ENCODE results near the gene SPINK8. TPM values are rescaled to one million over a fixed set of nuclear protein-coding genes. Genes with fewer than 3 reads are reported as not detected.
A peak's percentile ranks its signal among the peaks of the same experiment; 100 is the strongest.

SPINK8 gene
- total RNA-seq, 2 experiments from 2014 or later: not detected

DNA sequence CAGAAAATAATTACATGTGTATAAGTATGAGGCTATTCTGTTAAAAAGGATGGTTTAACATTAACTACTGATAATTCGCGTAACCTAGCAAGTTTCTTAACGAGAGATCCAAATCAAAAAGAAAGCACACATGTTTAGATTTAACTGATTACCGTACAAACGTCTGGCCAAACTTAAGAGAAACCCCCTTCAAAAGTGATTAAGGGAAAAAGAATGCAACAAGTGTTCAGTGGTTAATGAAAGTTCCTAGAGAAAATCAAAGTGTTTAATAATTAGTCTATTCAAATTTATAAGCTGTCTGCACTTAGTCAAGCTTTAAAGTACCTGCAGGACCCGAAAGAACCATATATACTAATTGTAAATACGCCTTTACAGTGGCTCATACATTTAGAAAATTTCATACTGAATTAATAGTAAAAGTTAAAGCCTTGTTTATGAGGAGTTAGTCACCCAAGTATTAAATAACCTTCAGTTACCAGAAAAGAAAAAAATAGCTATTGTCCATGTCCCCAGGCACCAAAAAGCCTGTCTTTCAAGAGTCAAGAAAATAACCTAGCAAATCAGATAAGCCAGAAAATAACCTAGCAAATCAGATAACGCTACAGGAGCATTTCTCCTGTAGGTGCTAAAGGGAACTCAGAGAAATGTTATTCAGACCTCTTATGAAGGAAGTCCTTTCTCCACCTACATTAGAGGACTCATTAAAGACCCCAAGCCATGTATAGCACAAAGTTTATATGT lies 58.0 kb downstream of the SPINK8 start:
- no peaks in the 10 kb centered on the region for H3K36me3 Mint-ChIP-seq (ENCODE audit: low read depth)
- H3K9me3 Mint-ChIP-seq: no peaks in the 10 kb centered on the region
- no peaks in the 10 kb centered on the region for H3K9me3 ChIP-seq (ENCODE audit: control insufficient read depth in 1 of 2, insufficient read depth in 1 of 2, low read length in 2 of 2)
- TF ChIP-seq, protein P1, sequence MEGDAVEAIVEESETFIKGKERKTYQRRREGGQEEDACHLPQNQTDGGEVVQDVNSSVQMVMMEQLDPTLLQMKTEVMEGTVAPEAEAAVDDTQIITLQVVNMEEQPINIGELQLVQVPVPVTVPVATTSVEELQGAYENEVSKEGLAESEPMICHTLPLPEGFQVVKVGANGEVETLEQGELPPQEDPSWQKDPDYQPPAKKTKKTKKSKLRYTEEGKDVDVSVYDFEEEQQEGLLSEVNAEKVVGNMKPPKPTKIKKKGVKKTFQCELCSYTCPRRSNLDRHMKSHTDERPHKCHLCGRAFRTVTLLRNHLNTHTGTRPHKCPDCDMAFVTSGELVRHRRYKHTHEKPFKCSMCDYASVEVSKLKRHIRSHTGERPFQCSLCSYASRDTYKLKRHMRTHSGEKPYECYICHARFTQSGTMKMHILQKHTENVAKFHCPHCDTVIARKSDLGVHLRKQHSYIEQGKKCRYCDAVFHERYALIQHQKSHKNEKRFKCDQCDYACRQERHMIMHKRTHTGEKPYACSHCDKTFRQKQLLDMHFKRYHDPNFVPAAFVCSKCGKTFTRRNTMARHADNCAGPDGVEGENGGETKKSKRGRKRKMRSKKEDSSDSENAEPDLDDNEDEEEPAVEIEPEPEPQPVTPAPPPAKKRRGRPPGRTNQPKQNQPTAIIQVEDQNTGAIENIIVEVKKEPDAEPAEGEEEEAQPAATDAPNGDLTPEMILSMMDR (IDR thresholded peaks at IDR 0.05): no peak
- H3K4me3 ChIP-seq (ENCODE audit: low read length): no peak overlapping the region
- H3K4me1 ChIP-seq (ENCODE audit: insufficient read depth, low read length): peaks cover 6% of the 10 kb centered on the region
- no peak overlapping the region for H3K27ac Mint-ChIP-seq
- H3K27ac ChIP-seq (ENCODE audit: low read depth in 1 of 2, low read length in 2 of 2): no peak overlapping the region
- H3K36me3 ChIP-seq (ENCODE audit: insufficient read depth, low read length): no peaks in the 10 kb centered on the region
- ChIA-PET CTCF (interaction anchor here (3.0 kb wide), 1 partner anchor 161 kb away, joined by 31 read pairs; no protein-coding TSS in a partner anchor), POLR2A (interaction anchor here (2.1 kb wide), 1 partner anchor 160 kb away, joined by 11 read pairs; no protein-coding TSS in a partner anchor)
- H3K4me1 Mint-ChIP-seq (ENCODE audit: low read depth): peaks cover 6% of the 10 kb centered on the region
- H3K4me3 Mint-ChIP-seq: no peak overlapping the region
- no peaks in the 10 kb centered on the region for H3K27me3 ChIP-seq (ENCODE audit: control insufficient read depth in 1 of 2, insufficient read depth in 2 of 2, low read length in 2 of 2)
- intact Hi-C loops (cut with DNase I, micrococcal nuclease): no loop called here
- DNase-seq (no peak), ATAC-seq (ENCODE audit: poor library complexity) (no peak)
- no peaks in the 10 kb centered on the region for H3K27me3 Mint-ChIP-seq

DNA sequence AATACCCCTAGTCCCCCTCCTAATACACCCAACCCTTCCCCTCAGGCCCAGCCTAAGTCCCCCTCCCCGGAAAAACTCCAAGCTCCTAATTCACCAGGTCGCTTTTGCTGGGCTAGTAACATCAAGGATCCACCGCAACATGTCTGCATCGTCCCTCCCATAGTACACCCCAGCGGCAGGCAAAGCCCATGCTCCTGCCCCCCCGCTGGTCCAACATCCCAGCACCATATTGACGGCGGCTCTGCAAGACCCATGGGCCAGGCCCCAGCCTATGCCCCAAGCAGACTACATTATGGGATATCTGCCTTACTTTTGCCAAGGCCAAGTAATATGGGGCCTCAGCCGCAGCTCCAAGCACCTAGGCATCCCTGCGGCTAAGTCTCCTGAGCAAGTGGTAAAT lies 59.0 kb downstream of the SPINK8 start:
- Mint-ChIP-seq H3K36me3 (ENCODE audit: low read depth) (no peaks in the 10 kb centered on the region), H3K9me3 (no peaks in the 10 kb centered on the region), H3K27me3 (no peaks in the 10 kb centered on the region), H3K4me1 (ENCODE audit: low read depth) (peaks cover 16% of the 10 kb centered on the region), H3K27ac (no peak overlapping the region), H3K4me3 (no peak overlapping the region)
- H3K4me3 ChIP-seq (ENCODE audit: low read length): no peak overlapping the region
- H3K27me3 ChIP-seq (ENCODE audit: control insufficient read depth in 1 of 2, insufficient read depth in 2 of 2, low read length in 2 of 2): no peaks in the 10 kb centered on the region
- CTCF ChIA-PET: interaction anchor here (1.0 to 3.0 kb wide), 5 partner anchors 20 to 275 kb away, joined by 3 to 31 read pairs (median 3); partner anchors contain the start of gene CDC25A
- H3K9me3 ChIP-seq (ENCODE audit: control insufficient read depth in 1 of 2, insufficient read depth in 1 of 2, low read length in 2 of 2): no peaks in the 10 kb centered on the region
- peaks cover 13% of the 10 kb centered on the region for H3K4me1 ChIP-seq (ENCODE audit: insufficient read depth, low read length)
- DNase-seq: no peak
- H3K36me3 ChIP-seq (ENCODE audit: insufficient read depth, low read length): peaks cover 2% of the 10 kb centered on the region
- TF ChIP-seq, protein P1 (IDR thresholded peaks at IDR 0.05): no peak
- no peak for ATAC-seq (ENCODE audit: poor library complexity)
- intact Hi-C loops (cut with DNase I, micrococcal nuclease): loop anchor here in 1 of 2 experiments (5.0 kb wide), 1 partner anchor 228 kb away; the partner anchor contains the start of gene SHISA5
- no peak overlapping the region for H3K27ac ChIP-seq (ENCODE audit: low read depth in 1 of 2, low read length in 2 of 2)
- POLR2A ChIA-PET: interaction anchor here (2.1 kb wide), 1 partner anchor 161 kb away, joined by 11 read pairs; no protein-coding TSS in a partner anchor

DNA sequence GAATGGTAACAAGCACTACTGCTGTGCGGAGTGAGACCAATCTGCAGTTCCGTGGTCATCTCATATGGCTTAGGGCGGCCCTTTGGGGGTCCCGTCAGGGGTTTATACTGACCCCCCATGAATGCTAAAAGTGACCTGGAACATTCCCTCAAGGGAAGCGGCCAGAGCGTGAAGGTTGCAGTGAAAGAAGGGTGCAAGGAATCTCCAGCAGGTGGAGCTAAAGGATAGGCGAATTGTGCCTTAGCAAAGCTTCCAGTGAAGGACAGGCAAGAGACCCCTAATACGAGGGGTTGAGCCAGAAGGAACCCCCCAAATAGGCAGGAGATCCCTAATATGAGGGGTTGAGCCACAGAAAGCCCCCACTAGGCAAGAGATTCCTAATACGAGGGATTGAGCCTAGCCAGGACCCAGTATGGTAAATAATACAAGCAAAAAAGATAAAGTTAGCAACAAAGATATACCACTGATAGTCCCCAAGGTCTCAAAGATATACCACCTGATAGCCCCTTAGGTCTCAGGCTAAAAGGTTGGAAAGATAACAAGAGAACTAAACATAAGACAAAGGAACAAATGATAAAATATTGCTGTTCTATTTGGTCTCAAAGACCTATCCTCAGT lies 59.8 kb downstream of the SPINK8 start:
- Histone ChIP-seq H3K27me3 (ENCODE audit: control insufficient read depth in 1 of 2, insufficient read depth in 2 of 2, low read length in 2 of 2) (no peaks in the 10 kb centered on the region), H3K4me1 (ENCODE audit: insufficient read depth, low read length) (peaks cover 21% of the 10 kb centered on the region), H3K9me3 (ENCODE audit: control insufficient read depth in 1 of 2, insufficient read depth in 1 of 2, low read length in 2 of 2) (no peaks in the 10 kb centered on the region), H3K27ac (ENCODE audit: low read depth in 1 of 2, low read length in 2 of 2) (no peak overlapping the region), H3K36me3 (ENCODE audit: insufficient read depth, low read length) (peaks cover 2% of the 10 kb centered on the region), H3K4me3 (ENCODE audit: low read length) (no peak overlapping the region)
- intact Hi-C loops (cut with DNase I, micrococcal nuclease): loop anchor here (1.0 to 5.0 kb wide), 4 partner anchors 128 to 275 kb away; partner anchors contain the start of gene SHISA5 (in 1 of the 2)
- TF ChIP-seq, protein P1 (IDR thresholded peaks at IDR 0.05): peak; percentile 73
- H3K36me3 Mint-ChIP-seq (ENCODE audit: low read depth): no peaks in the 10 kb centered on the region
- no peak overlapping the region for H3K4me3 Mint-ChIP-seq
- no peaks in the 10 kb centered on the region for H3K27me3 Mint-ChIP-seq
- POLR2A ChIA-PET: interaction anchor here (2.1 kb wide), 1 partner anchor 162 kb away, joined by 11 read pairs; no protein-coding TSS in a partner anchor
- ATAC-seq (ENCODE audit: poor library complexity): peak; percentile 35
- CTCF ChIA-PET: interaction anchor here (0.6 to 3.0 kb wide), 15 partner anchors 11 to 285 kb away, joined by 3 to 31 read pairs (median 3); partner anchors contain the start of genes CCDC51, CDC25A, NME6 and TMA7
- no peaks in the 10 kb centered on the region for H3K9me3 Mint-ChIP-seq
- peaks cover 24% of the 10 kb centered on the region for H3K4me1 Mint-ChIP-seq (ENCODE audit: low read depth)
- H3K27ac Mint-ChIP-seq: no peak overlapping the region
- peak; percentile 23 to 82 (median 42) for DNase-seq
